ENCODE measurements around the gene SYCP2L.

GRCh38 chr6:10901770-10902169, 14.9 kb downstream of the SYCP2L start:
- TF ChIP-seq CTCF (IDR thresholded peaks at IDR 0.05; ENCODE audit: low read length) (no peak), EZH2phosphoT487 (IDR thresholded peaks at IDR 0.05; ENCODE audit: low read length) (no peak; the same call in 1 of the 2 replicates)

Data from MM.1S (cell line).